ENCODE measurements around the gene RHBDL2.

- TF ChIP-seq, protein P1, sequence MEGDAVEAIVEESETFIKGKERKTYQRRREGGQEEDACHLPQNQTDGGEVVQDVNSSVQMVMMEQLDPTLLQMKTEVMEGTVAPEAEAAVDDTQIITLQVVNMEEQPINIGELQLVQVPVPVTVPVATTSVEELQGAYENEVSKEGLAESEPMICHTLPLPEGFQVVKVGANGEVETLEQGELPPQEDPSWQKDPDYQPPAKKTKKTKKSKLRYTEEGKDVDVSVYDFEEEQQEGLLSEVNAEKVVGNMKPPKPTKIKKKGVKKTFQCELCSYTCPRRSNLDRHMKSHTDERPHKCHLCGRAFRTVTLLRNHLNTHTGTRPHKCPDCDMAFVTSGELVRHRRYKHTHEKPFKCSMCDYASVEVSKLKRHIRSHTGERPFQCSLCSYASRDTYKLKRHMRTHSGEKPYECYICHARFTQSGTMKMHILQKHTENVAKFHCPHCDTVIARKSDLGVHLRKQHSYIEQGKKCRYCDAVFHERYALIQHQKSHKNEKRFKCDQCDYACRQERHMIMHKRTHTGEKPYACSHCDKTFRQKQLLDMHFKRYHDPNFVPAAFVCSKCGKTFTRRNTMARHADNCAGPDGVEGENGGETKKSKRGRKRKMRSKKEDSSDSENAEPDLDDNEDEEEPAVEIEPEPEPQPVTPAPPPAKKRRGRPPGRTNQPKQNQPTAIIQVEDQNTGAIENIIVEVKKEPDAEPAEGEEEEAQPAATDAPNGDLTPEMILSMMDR (conservative IDR thresholded peaks at IDR 0.05 in 1 of 2, IDR thresholded peaks at IDR 0.05 in 1 of 2; ENCODE audit: low read depth in 1 of 2, low read length in 2 of 2) = no peak
- no peak for TF ChIP-seq EZH2 (IDR thresholded peaks at IDR 0.05; ENCODE audit: low read length, missing control alignments)
These were observed 76.4 kb downstream of the RHBDL2 start for GRCh38 chr1:38865112-38865715.
